ENCODE results near the gene BRSK1. TPM values are rescaled to one million over a fixed set of nuclear protein-coding genes. Genes with fewer than 3 reads are reported as not detected.
A peak's percentile ranks its signal among the peaks of the same experiment; 100 is the strongest.

BRSK1 gene
- polyA plus RNA-seq = 9.7 TPM
- long read RNA-seq, donor 1, partial matches to known transcripts = 0 of 10 reads
- long read RNA-seq, donor 1, other reads (novel, unspliced or antisense) = 9 of 10 reads
- long read RNA-seq, donor 2, partial matches to known transcripts = 142 of 142 reads
- long read RNA-seq, donor 2, other reads (novel, unspliced or antisense) = 0 of 142 reads
- long read RNA-seq, donor 3, partial matches to known transcripts = 263 of 286 reads
- long read RNA-seq, donor 3, other reads (novel, unspliced or antisense) = 23 of 286 reads
- long read RNA-seq, donor 4 = 0 reads
- long read RNA-seq, donor 5, partial matches to known transcripts = 0 of 1 reads
- long read RNA-seq, donor 5, other reads (novel, unspliced or antisense) = 0 of 1 reads
- long read RNA-seq, donor 6, partial matches to known transcripts = 20 of 34 reads
- long read RNA-seq, donor 6, other reads (novel, unspliced or antisense) = 14 of 34 reads
- long read RNA-seq, donor 7 = 0 reads
- long read RNA-seq, donor 8, partial matches to known transcripts = 236 of 252 reads
- long read RNA-seq, donor 8, other reads (novel, unspliced or antisense) = 16 of 252 reads
- long read RNA-seq, donor 9, partial matches to known transcripts = 5 of 17 reads
- long read RNA-seq, donor 9, other reads (novel, unspliced or antisense) = 12 of 17 reads
- long read RNA-seq, donor 10, partial matches to known transcripts = 21 of 41 reads
- long read RNA-seq, donor 10, other reads (novel, unspliced or antisense) = 20 of 41 reads
- long read RNA-seq, donor 11, partial matches to known transcripts = 64 of 69 reads
- long read RNA-seq, donor 11, other reads (novel, unspliced or antisense) = 5 of 69 reads

DNA sequence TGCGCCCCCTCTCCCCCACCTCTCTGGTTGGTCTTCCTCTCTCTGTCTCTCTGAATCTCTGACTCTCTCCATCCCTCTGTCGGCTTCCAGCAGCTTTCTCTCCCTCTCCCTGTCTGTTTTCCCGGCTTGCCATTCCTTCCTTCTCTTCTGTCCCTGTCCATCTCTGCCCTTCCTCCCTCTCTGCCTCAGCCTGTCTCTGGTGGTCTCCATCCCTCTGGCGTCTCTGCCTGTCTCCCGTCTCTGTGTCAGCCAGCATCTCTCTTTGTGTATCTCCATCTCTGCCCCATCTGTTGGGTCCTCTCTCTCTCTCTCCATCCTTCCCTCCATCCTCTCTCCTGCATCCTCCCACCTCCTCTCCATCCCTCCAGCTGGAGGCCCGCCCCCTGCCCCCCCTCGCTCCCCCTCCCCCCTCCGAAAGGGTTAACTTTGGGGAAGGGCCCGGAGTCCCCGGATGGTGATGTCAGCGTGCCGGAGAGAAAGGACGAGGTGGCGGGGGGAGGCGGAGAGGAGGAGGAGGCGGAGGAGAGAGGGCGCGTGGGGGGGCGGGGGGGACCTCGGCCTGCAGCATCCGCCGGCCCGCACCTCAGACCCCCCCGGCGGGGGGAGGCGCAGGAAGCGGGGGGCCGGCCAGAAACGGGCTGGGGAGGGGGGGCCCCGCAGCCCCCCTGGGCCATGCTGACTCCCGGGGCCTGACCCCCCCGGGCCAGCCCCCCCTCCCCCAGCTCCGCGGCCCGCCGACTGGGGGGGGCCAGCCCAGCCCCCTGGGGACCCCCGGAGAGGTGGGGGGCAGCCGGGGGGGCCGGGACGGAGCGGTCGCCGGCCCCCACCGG, at the start of gene BRSK1:
TSS of gene BRSK1 (plus strand) at position 450 of the 830 bp plus-strand sequence. CDS start 446 bp downstream, outside the sequence.
- H3K27ac ChIP-seq (ENCODE audit: low read length) = no peak within 1 kb of the TSS
- no peaks in the 10 kb centered on the region for H3K36me3 ChIP-seq (ENCODE audit: control insufficient read depth, insufficient read depth, low read length)
- H3K9me3 ChIP-seq (ENCODE audit: control insufficient read depth, low read depth, low read length) = no peaks in the 10 kb centered on the region
- H3K27me3 ChIP-seq (ENCODE audit: control insufficient read depth, insufficient read depth, low read length) = peaks cover 3% of the 10 kb centered on the region
- H3K4me3 ChIP-seq (ENCODE audit: low read length) = peak within 1 kb of the TSS; percentile 6
- H3K4me1 ChIP-seq (ENCODE audit: control insufficient read depth, insufficient read depth, low read length) = peaks cover 17% of the 10 kb centered on the region
- peak in 1 of 2 donors; percentile 27 for DNase-seq
- 38% methylated on average over 2 of the region's 44 CpGs for WGBS (ENCODE audit: insufficient coverage, low lambda C conversion rate)

DNA sequence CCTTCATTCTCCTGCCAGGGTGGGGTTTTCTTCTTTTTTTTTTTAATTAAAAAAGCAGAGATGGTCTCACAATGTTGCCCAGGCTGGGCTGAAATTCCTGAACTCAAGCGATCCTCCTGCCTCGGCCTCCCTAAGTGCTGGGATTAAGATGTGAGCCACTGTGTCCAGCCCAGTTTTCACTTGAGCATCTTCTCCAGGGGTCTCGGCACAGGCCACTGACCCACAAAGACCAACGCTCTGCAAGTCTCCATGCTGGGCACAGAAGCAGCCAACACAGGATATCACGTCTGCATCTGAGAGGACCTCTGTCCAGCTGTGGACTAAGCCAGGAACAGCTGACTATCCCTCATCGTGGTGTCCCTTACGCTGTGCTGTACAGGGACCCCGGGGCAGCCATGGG, 45.8 kb upstream of the BRSK1 start:
- Histone ChIP-seq H3K4me1 (ENCODE audit: control insufficient read depth, insufficient read depth, low read length) (no peaks in the 10 kb centered on the region), H3K36me3 (ENCODE audit: control insufficient read depth, insufficient read depth, low read length) (peaks cover 81% of the 10 kb centered on the region), H3K9me3 (ENCODE audit: control insufficient read depth, low read depth, low read length) (no peaks in the 10 kb centered on the region), H3K4me3 (ENCODE audit: low read length) (no peak overlapping the region), H3K27me3 (ENCODE audit: control insufficient read depth, insufficient read depth, low read length) (no peaks in the 10 kb centered on the region), H3K27ac (ENCODE audit: low read length) (no peak overlapping the region)
- DNase-seq = no peak
- WGBS (ENCODE audit: insufficient coverage, low lambda C conversion rate) = no CpG with 5 or more reads among the region's 8 CpGs

DNA sequence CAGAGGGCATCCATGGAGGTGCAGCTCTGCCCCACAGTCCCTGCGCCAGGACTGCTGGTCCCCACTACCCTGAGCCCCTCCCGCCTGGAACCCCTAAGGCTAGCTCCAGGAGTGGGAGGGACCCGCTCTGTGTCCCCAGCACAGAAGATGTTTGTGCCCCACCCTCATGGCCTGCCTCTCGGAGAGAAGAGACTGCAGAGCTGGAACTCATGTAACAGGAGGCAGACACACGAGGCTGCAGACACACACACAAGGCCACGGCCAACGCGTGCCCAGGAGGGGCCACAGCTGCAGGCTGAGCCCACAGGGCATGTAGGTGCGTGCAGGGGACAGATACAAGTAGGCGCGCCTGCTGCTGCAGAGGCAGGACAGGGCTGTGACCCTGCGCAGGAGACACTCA, 44.8 kb upstream of the BRSK1 start:
- Histone ChIP-seq H3K27ac (ENCODE audit: low read length) (no peak overlapping the region), H3K27me3 (ENCODE audit: control insufficient read depth, insufficient read depth, low read length) (no peaks in the 10 kb centered on the region), H3K9me3 (ENCODE audit: control insufficient read depth, low read depth, low read length) (no peaks in the 10 kb centered on the region), H3K36me3 (ENCODE audit: control insufficient read depth, insufficient read depth, low read length) (peaks cover 88% of the 10 kb centered on the region), H3K4me1 (ENCODE audit: control insufficient read depth, insufficient read depth, low read length) (no peaks in the 10 kb centered on the region), H3K4me3 (ENCODE audit: low read length) (no peak overlapping the region)
- no peak for DNase-seq
- no CpG with 5 or more reads among the region's 12 CpGs for WGBS (ENCODE audit: insufficient coverage, low lambda C conversion rate)

DNA sequence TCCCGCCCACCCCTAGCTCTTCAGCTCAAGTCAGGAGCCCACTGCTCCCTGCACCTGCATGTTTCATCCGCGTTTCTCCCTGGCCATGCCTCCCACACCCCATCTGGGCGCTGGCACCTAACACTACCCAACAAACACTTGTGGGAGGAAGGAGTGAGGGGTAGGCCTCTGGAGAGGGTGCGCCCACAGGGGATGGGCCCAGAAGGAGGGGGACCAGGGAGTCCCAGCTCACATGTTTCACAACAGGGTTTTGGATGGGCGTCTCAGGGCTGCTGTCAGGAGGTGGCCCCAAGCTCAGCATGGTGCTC, 43.1 kb upstream of the BRSK1 start:
- no peak for DNase-seq
- WGBS (ENCODE audit: insufficient coverage, low lambda C conversion rate) = no CpG with 5 or more reads among the region's 6 CpGs
- peaks cover 90% of the 10 kb centered on the region for H3K36me3 ChIP-seq (ENCODE audit: control insufficient read depth, insufficient read depth, low read length)
- H3K4me3 ChIP-seq (ENCODE audit: low read length) = no peak overlapping the region
- H3K4me1 ChIP-seq (ENCODE audit: control insufficient read depth, insufficient read depth, low read length) = no peaks in the 10 kb centered on the region
- no peaks in the 10 kb centered on the region for H3K9me3 ChIP-seq (ENCODE audit: control insufficient read depth, low read depth, low read length)
- no peaks in the 10 kb centered on the region for H3K27me3 ChIP-seq (ENCODE audit: control insufficient read depth, insufficient read depth, low read length)
- no peak overlapping the region for H3K27ac ChIP-seq (ENCODE audit: low read length)

DNA sequence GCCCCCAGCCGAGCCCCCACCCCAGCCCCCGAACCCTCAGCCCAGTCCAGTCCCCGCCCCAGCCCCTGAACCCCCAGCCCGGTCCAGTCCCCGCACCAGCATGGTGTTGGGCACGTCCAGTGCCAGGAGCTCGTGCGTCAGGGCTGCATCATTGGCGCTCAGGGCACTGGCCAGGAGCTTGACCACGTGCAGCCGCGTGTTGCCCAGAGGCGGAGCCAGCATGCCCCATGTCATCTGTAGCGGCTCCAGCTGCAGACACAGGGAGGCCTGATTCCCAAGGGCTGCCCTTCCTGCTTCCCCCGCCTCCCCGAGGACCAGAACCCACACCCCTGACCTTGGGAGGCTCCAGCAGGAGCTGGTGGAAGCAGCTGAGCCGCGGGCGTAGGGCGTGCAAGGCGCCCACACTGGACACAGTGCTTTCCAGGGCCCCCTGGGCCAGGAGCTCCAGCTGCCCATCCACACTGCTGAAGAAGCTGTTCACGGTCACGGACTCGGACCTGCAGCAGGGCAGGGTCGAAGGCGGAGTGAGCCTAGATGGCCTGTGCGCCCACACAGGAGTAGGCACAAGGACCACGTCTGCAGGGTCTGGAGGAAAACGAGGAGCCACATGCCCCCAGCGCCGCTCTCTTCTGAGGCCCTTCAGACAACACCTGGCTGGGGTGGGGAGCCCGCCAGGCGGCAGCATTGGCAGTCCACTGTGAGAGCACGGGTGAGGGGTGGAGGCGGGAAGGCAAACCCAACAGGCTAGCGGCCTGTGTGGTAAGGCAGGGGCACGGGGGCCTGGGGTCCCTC, 42.5 kb upstream of the BRSK1 start:
- Histone ChIP-seq H3K27me3 (ENCODE audit: control insufficient read depth, insufficient read depth, low read length) (no peaks in the 10 kb centered on the region), H3K36me3 (ENCODE audit: control insufficient read depth, insufficient read depth, low read length) (peaks cover 90% of the 10 kb centered on the region), H3K27ac (ENCODE audit: low read length) (no peak overlapping the region), H3K4me3 (ENCODE audit: low read length) (no peak overlapping the region), H3K4me1 (ENCODE audit: control insufficient read depth, insufficient read depth, low read length) (no peaks in the 10 kb centered on the region), H3K9me3 (ENCODE audit: control insufficient read depth, low read depth, low read length) (no peaks in the 10 kb centered on the region)
- no CpG with 5 or more reads among the region's 37 CpGs for whole genome bisulfite sequencing (ENCODE audit: insufficient coverage, low lambda C conversion rate)
- DNase-seq = no peak

DNA sequence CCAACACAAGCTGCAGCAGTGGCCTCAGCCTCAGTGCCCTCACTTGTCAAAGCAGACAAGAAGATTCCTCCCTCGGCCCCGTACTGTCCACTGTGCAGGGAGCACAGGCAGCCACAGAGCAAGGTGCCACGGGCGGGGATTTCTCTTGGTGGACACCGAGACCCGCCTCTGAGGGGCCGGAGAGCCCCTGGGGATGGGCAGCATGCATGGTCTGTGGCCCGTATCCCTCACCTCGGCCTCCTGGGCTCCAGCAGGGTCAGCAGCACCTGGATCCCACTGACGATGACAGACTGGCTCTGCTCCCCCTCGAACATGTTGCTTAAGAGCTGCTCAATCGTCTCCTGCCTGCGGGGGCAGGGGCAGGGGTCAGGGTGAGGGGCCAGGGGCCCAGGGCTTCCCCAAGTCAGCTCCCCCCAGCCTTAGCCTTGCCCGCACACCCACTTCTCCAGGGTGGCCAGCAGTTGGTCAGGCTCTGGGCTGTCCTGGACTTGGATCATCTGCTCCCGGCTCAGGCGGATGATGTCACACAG, 41.8 kb upstream of the BRSK1 start:
- DNase-seq = no peak
- Histone ChIP-seq H3K27me3 (ENCODE audit: control insufficient read depth, insufficient read depth, low read length) (no peaks in the 10 kb centered on the region), H3K36me3 (ENCODE audit: control insufficient read depth, insufficient read depth, low read length) (peaks cover 90% of the 10 kb centered on the region), H3K4me3 (ENCODE audit: low read length) (no peak overlapping the region), H3K9me3 (ENCODE audit: control insufficient read depth, low read depth, low read length) (no peaks in the 10 kb centered on the region), H3K4me1 (ENCODE audit: control insufficient read depth, insufficient read depth, low read length) (no peaks in the 10 kb centered on the region), H3K27ac (ENCODE audit: low read length) (no peak overlapping the region)
- WGBS (ENCODE audit: insufficient coverage, low lambda C conversion rate) = no CpG with 5 or more reads among the region's 16 CpGs

DNA sequence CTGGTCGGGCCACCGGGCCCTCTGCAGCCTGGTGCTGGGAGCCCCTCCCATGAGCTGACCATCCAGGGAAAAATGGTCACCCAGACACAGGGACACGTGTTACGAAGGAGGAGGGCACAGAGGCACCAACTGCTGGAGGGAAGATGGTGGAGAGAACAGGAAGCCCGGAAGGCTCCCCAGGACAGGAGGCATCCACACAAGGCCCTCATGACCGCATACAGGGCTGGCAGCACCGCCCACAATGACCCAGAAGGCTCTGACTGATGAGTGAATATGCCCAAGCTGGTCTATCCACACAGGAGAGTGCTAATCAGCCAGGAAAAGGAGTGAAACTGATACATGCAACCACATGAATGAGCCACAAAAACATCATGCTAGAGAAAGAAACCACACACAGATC, 41.3 kb upstream of the BRSK1 start:
- no peaks in the 10 kb centered on the region for H3K9me3 ChIP-seq (ENCODE audit: control insufficient read depth, low read depth, low read length)
- no CpG with 5 or more reads among the region's 7 CpGs for WGBS (ENCODE audit: insufficient coverage, low lambda C conversion rate)
- H3K4me3 ChIP-seq (ENCODE audit: low read length) = no peak overlapping the region
- peaks cover 88% of the 10 kb centered on the region for H3K36me3 ChIP-seq (ENCODE audit: control insufficient read depth, insufficient read depth, low read length)
- H3K27me3 ChIP-seq (ENCODE audit: control insufficient read depth, insufficient read depth, low read length) = no peaks in the 10 kb centered on the region
- no peak for DNase-seq
- peaks cover 3% of the 10 kb centered on the region for H3K4me1 ChIP-seq (ENCODE audit: control insufficient read depth, insufficient read depth, low read length)
- no peak overlapping the region for H3K27ac ChIP-seq (ENCODE audit: low read length)

DNA sequence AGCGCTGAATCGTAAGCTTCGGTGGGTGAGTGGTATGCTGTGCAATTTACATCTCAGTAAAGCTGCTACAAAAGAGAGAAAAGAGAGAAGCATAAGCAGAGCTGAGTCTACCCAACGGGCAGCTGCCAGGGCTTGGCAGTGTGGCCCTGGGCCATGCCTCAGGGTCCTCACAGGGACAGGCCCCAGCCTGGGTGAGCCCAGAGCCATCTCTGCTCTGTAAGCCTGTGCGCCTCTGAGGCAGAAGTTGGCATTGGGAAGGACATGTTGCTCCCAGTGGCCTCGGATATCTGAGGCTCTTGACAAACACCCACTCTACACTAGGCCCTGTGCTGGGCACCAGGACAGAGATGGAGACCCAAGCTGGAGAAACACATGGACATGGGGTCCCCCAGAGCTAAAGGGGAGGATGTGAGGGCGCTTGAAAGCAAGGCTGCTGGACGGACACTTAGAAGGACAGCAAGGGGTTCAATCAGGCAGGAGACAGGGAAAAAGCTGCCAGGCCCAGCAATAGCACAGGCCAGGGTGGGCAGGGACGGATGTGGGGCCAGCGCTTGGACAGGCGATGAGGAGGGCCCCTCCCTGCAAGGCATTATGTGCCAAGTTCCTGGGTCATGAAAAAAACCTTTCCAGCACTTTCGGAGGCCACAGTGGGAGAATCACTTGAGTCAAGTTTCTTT, 39.7 kb upstream of the BRSK1 start:
- Histone ChIP-seq H3K27ac (ENCODE audit: low read length) (no peak overlapping the region), H3K4me3 (ENCODE audit: low read length) (no peak overlapping the region), H3K4me1 (ENCODE audit: control insufficient read depth, insufficient read depth, low read length) (peaks cover 16% of the 10 kb centered on the region), H3K9me3 (ENCODE audit: control insufficient read depth, low read depth, low read length) (no peaks in the 10 kb centered on the region), H3K36me3 (ENCODE audit: control insufficient read depth, insufficient read depth, low read length) (peaks cover 79% of the 10 kb centered on the region), H3K27me3 (ENCODE audit: control insufficient read depth, insufficient read depth, low read length) (no peaks in the 10 kb centered on the region)
- DNase-seq = no peak
- WGBS (ENCODE audit: insufficient coverage, low lambda C conversion rate) = 94% methylated on average over 3 of the region's 12 CpGs

DNA sequence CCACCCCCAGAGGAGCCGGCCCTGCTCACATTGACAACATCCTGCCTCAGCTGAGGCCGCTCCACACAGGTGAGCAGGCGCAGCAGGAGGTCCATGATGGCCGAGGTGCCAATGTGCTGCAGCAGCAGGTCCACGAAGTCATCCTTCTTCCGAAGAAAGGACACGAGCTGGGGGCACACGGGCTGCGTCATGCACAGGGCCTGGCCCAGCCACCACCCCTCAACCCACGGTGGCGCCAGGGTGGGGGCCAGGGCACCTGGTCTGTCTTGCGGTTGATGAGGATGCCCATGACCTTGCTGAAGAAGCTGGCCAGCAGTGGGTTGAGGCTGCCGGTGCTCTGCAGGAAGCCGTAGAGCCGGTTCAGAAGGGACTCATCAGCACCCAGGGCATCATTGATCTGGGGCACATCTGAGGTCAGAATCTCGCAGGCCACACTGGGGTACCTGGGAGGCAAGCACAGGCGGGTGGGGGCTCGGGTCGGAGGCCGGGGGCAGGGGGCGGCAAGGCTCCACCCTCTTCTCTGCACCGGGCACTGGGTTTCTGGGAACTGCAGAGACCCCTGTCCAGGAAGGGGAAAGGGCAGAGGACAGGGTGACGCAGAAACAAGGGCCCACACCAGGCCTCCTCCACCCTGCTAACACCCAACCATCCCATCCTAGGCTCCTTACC, 38.4 kb upstream of the BRSK1 start:
- H3K4me3 ChIP-seq (ENCODE audit: low read length) = no peak overlapping the region
- H3K27me3 ChIP-seq (ENCODE audit: control insufficient read depth, insufficient read depth, low read length) = no peaks in the 10 kb centered on the region
- no CpG with 5 or more reads among the region's 23 CpGs for WGBS (ENCODE audit: insufficient coverage, low lambda C conversion rate)
- no peak overlapping the region for H3K27ac ChIP-seq (ENCODE audit: low read length)
- peaks cover 16% of the 10 kb centered on the region for H3K4me1 ChIP-seq (ENCODE audit: control insufficient read depth, insufficient read depth, low read length)
- H3K36me3 ChIP-seq (ENCODE audit: control insufficient read depth, insufficient read depth, low read length) = peaks cover 66% of the 10 kb centered on the region
- DNase-seq = no peak
- no peaks in the 10 kb centered on the region for H3K9me3 ChIP-seq (ENCODE audit: control insufficient read depth, low read depth, low read length)
